Cardiac ventricle fibroblast (primary cell): Measurements from ENCODE around the gene TEAD4. TPM values are rescaled to one million over a fixed set of nuclear protein-coding genes. Genes with fewer than 3 reads are reported as not detected.

Source experiments
- total RNA-seq: library from RNA; depleted of rRNA; stranded (reverse); fragments of >200 nt; gene quantifications from 2 replicates; pipeline ENCODE4 v1.2.3, GENCODE V29; 2015

Gene TEAD4
- total RNA-seq = 9.7 and 15.5 TPM in 2 replicates

DNA sequence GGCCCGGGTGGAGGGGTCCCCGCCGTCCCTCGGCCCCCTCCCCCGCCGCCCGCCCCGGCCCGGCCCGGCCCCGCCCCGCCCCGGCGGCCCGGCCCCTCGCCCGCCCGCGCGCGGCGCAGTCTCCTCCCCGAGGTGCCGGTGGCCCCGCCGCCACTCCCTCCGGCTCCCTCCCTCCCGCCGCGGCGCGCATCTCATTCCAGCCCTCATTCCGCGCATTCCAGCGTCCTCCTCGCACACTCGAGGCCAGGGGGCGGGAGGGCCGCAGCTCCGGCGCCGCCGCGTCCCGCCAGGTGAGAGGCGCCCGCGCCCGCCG is at the start of gene TEAD4:
Gene TEAD4 (plus strand): TSS at position 206 of the 313 bp plus-strand sequence.

DNA sequence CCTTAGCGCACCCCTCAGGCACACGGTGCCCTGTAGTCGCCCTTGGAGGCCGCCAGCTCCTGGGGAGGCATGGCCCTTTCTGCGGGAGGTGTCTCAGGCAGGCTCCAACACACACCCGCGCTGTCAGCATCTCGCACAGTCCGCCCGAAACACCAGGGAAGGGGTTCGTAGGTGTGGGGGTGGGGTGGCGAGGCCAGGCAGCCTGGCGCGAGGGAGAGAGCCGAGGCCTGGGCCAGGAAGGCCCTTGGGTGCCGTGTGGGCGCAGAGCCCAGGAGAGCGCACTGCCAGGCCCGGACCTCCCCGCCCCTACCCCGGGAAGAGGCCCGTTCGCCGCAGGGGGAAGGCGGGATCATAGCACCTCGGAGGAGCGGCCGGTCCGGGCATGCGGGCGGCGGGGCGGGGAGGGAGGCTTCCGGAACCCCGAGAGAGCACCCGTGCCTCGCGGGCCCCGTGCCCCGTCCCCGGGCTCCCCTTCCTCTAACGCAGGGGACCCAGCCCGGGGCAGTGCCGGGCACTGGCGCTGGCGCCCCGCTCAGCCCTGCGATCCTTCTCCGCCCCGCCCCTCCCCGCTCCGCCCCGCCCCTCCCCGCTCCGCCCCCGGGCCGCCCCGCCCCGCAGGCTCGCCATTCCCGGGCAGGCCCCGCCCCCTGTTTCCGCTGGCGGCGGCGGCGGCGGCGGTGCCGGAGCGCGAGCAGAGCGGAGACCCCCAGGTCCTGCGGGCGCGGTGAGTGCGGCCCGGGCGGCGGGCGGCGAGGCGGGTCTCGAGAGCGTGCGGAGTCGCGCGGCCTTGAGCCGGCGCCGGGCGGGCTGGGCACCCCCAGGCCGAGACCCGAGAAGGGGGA is 117.8 kb downstream of the TEAD4 start, which contains the start of gene TSPAN9:
Gene TSPAN9 (plus strand): TSS at position 650 of the 842 bp plus-strand sequence. CDS start 123,815 bp downstream, outside the sequence.

Other genes with a start within 250 kb of the TEAD4 start
- gene FKBP4, start 164.4 kb upstream of the TEAD4 start, total RNA-seq = 19.0 and 25.3 TPM in 2 replicates
- 11.2 and 12.1 TPM in 2 replicates for gene ITFG2, start 146.7 kb upstream of the TEAD4 start, total RNA-seq
- 0.56 and 3.7 TPM in 2 replicates for gene NRIP2, start 124.4 kb upstream of the TEAD4 start, total RNA-seq
- gene TEX52, start 102.4 kb upstream of the TEAD4 start, total RNA-seq = not detected in 2 replicates
- gene FOXM1, start 82.2 kb upstream of the TEAD4 start, total RNA-seq = 2.6 and 4.2 TPM in 2 replicates
- gene RHNO1, start 82.2 kb upstream of the TEAD4 start, total RNA-seq = 10.6 and 12.5 TPM in 2 replicates
- 20.8 and 25.0 TPM in 2 replicates for gene TULP3, start 68.5 kb upstream of the TEAD4 start, total RNA-seq
- 22.4 and 23.5 TPM in 2 replicates for gene TSPAN9, start 118.0 kb downstream of the TEAD4 start, total RNA-seq